GM18873 (cell line): ENCODE measurements around the gene FLT3.
A peak's percentile ranks its signal among the peaks of the same experiment; 100 is the strongest.
"Not testable (repeated sequence)": the region's sequence is repeated elsewhere in the genome, so short reads cannot be mapped to it uniquely, and the experiment has no call there.

Source experiments
- ATAC-seq: cut with Tn5 transposase; IDR thresholded peaks from one replicate; pipeline ENCODE4 v1.9.1; 2021; ENCODE audit warnings: mild to moderate bottlenecking, moderate library complexity, moderate number of reproducible peaks; ENCODE audit not compliant: unreplicated experiment, low FRiP score

Gene FLT3

GRCh38 chr13:28101886-28102285 is 1.5 kb upstream of the FLT3 start:
- not testable (repeated sequence) for ATAC-seq

DNA sequence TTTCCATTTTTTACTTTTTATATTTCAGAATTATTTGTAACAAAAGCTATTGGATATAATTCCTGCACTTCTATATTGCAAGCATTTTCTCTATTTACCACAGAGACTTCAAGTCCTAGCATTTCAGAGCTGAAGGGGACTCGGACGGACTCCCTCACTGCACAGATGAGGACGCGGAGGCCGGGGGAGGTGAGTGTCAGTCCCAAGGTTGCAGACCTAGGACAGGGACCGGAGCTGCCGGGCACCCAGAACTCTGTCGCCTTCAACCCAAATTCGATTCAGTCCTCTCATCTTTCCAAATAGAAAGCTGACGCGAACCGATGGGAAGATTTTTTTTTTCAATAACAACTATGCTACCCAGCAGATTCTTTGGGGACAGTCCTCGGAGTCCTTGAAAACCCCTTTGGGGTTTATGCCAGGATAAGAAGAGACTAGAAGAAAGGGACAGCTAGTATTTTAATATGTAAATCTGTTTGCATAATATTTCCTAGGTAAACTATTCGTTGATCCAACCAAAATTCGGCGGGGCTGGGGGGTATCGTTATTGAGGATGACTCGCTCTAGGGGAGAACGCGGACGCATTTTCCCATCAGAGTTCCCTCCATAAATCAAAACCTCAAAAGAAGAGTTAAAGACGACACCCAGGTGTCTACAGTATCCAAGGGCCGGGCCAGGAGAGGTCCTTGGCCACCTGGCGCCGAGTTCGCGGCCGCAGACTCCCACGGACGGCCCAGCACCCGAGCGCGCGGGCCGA is 803 bp downstream of the FLT3 start:
- ATAC-seq: no peak

GRCh38 chr13:28097503-28097902 is 2.9 kb downstream of the FLT3 start:
- ATAC-seq: no peak

GRCh38 chr13:28094306-28094705 is 6.1 kb downstream of the FLT3 start:
- no peak for ATAC-seq

- ATAC-seq: no peak
Measured at GRCh38 chr13:28093881-28094280, 6.5 kb downstream of the FLT3 start.

GRCh38 chr13:28092431-28092830 is 7.9 kb downstream of the FLT3 start:
- ATAC-seq: no peak

GRCh38 chr13:28089065-28089464 is 11.3 kb downstream of the FLT3 start:
- no peak for ATAC-seq

GRCh38 chr13:28077820-28078219 is 22.6 kb downstream of the FLT3 start:
- not testable (repeated sequence) for ATAC-seq

- no peak for ATAC-seq
Measured at GRCh38 chr13:28077231-28077630, 23.1 kb downstream of the FLT3 start.

GRCh38 chr13:28071424-28071823 is 29.0 kb downstream of the FLT3 start:
- ATAC-seq: no peak

GRCh38 chr13:28067491-28067890 is 32.9 kb downstream of the FLT3 start:
- no peak for ATAC-seq

DNA sequence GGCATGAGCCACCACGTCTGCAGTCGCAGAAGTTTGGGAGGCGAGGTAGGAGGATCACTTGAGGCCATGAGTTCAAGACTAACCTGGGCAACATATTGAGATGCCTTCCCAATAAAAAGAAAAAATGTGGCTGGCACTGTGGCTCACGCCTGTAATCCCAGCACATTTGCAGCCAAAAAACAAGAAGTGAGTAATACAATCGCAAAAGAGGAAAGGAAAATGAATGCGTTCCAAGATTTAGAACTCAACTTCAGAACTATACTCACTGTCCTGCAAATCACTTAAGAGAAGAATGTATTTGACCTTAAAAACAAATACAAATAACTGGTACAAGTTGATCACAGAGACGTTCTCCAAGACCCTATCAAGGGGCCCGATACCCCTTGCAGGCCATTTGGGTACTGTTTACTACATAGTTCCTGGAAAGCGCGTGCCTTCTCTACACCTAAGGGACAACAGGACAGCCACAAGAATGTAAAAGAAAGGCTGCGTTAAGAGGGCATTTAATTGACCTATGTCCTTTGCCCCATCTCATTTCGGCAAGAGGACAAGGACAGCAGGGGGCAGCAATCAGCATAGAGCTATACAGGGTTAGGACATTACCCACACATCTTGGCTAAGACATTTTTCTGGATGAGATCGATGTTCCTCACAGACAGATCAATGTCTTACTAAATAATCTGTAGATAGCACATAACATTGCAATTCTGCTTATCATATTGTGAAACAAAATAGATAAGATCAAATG is 41.3 kb downstream of the FLT3 start:
- no peak for ATAC-seq

DNA sequence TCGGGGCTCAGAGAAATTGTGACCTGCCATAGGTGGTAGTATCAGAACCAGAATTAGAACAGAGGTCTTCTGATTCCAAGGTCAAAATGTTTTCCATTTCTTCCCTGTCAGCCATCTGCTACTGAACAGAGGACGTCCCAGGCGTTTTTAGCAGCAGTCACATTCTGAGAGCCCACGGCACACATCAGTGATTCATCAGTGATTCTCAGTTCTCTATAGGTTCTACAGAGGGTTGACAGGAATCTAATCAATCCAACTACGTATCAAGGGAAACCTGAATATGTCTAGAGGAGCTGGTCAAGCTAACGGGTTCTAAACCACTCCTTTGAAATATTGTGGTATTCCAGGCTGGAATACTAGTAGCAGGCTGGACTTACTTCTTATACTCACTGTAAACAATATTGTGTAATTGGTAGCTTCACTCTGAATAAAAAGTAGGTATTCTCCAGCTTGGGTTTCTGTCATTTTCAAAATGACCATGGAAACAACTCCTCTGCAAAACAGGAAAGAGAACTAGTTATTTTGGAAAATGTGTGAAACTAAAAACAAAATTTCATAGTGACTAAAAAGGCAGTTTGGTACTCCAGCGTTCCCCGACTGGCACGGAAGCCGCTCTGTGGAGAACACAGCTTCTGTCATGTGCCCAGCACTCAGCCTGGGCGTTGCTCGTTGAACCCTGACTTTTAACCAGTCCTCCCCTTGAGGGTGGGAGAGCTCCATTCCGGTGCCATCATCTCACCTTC is 43.2 kb downstream of the FLT3 start:
- peak; percentile 41 for ATAC-seq

GRCh38 chr13:28056426-28056825 is 44.0 kb downstream of the FLT3 start:
- ATAC-seq: peak; percentile 37

DNA sequence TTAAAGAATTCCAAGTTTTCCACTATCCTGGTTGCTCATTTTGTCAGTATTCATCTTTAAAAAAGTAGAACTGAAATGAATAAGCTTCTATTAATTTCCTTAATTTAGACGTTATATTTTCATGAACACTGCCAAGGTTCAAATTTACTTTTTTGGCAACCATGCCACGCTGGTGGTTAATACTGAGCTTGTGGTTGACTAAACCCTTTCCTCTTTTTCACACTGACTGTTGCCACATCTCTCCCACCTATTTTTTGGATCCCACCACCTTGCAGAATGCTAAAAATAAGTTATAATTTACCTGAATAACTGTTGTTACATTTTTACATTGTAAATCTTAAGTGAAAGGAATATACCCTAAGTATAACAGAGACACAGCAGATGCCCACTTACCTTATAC is 45.0 kb downstream of the FLT3 start:
- ATAC-seq: no peak

DNA sequence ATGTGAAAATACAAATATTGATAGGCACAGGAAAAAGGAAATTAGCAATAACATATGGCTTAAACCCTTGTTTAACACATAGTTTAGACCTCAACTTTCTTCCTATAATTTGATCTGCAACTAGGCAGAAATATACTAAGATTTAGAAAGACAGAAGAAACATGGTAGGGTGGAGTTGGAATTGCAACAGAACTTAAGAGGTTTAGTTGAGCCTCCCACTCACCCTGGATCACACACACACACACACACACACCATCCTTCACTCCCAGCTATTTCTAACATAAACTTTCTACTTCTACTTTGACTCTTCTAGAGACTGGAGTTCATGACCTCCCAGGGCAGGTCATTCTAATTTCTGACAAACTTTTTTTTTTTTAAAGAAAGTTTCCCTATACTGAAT is 47.4 kb downstream of the FLT3 start:
- ATAC-seq: no peak

DNA sequence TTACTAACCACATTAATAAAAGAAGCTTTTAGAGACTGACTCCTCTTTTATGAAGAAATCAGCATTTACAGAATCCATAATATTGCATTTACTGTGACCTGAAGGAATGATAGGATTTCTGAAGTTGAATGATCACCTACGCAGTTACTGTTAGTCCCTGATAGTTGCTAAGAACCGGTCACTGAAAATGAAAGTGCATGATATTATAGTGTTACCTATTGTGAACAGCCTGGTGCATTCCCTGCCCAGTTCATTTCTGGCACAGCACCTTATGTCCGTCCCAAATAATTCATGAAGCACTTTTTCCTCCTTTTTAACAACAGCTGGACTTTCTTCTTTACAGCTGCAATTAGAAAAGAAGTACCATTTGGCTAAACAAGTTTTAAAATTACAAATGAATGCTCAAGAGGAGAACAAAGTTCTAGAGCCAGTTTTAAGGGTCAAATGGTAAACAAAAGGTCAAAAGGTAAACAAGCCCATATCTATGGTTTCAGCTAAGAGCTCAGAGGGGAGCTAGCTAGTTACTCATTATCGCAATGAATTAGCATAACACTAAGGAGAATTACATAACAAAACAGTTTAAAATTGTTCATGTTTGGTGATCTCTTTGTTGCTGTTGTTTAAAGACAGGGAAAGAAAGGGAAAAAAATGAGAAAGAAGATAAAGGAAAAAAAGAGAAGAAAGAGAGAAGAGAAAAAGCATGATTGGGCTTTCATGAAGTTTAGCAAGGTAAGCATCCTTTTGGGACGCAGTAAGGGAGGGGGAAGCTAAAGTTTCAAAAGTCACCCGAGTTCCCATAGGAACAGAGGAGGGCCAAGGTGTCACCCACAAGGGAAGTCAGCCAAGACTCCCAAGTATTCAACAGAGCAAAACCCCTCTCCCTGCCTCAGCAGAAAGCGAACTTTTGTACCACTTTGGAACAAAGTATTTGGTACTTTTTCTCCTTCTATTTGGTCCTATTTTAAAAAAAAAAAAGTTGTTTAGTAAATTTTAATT is 50.2 kb downstream of the FLT3 start:
- no peak for ATAC-seq

- ATAC-seq: no peak
Measured at GRCh38 chr13:28049215-28049614, 51.2 kb downstream of the FLT3 start.

GRCh38 chr13:28048768-28049167 is 51.6 kb downstream of the FLT3 start:
- no peak for ATAC-seq

DNA sequence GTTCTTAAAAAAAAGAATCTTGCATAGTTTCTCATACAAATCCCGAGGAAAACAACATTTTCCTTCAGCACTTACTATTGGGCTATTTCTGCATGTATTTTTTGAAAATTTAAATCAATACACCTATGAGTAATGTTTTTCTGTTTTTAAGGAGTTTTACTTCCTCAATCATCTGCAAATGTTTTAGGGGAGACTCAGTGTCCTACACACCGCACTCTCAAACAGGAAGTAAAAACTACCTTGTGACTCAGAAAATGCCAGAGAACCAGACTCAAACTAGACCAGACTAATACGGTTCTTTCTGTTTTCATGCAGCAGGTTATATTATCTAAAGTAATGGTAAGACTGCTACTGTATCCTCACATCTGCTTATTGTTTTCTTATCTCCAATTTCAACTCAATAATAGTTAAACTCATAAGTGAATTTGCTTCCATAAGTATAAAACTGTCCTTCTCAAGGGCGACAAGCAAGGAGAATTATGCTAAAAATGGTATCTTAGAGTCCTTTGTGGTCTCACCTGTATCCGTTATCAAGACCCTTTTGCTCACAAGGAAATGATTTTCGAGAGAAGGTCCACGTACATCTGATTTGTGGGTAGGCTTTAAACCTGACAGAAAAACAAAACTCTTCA is 52.5 kb downstream of the FLT3 start:
- peak; percentile 83 for ATAC-seq
